ENCODE results near the gene PCSK5.

DNA sequence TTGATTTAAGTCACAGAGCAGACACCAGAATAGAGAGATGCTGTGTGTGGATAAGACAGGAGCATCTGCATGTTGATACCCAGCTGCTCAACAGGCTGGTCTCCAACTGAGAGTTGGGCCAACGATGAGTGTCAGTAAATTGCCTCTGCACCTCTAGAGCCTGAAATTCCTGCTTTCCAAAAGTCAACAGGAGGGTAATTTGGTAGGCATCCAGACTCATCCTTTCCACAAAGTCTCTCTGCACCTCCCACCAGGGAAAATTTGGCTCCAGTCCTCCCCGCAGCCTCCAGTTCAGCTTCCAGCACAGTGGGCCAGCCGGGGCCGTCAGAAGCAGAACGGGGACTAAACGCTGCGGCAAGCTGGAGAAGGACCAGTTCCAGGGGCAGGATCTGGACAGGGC is 366.8 kb downstream of the PCSK5 start:
- TF ChIP-seq POLR2A (IDR thresholded peaks at IDR 0.05; ENCODE audit: low read length) (no peak), GATA1 (IDR thresholded peaks at IDR 0.05; ENCODE audit: low read depth, low read length) (no peak)
